Thoracic aorta (tissue), 2 donors: ENCODE measurements around the gene PCBP3. TPM values are rescaled to one million over a fixed set of nuclear protein-coding genes. Genes with fewer than 3 reads are reported as not detected.

Experiments
- ATAC-seq: fragments of 150-250 bp; one replicate; pipeline ENCODE4 v1.8.0; 2017; ENCODE audit warnings: low read depth; ENCODE audit not compliant: insufficient number of reproducible peaks, low FRiP score
- DNase-seq: peaks from one replicate; pipeline ENCODE4 v3.0.0-alpha.2; 2020; ENCODE audit warnings: low spot score
- H3K27ac ChIP-seq, 2 donors: fragments of 200-600 bp; sonication (generic); 1 replicate in 1 of 2; 2 replicates in 1 of 2; pipeline ENCODE4 v1.5.1; 2016; ENCODE audit warnings: mild to moderate bottlenecking in 2 of 2, moderate library complexity in 2 of 2
- H3K27me3 ChIP-seq: fragments of 200-600 bp; sonication (generic); replicated peaks from 2 replicates; pipeline ENCODE4 v1.6.0; 2016; ENCODE audit warnings: mild to moderate bottlenecking; ENCODE audit not compliant: insufficient read depth
- H3K36me3 ChIP-seq: fragments of 200-600 bp; sonication (generic); one replicate; pipeline ENCODE4 v1.5.1; 2016
- H3K4me1 ChIP-seq, 2 donors: fragments of 200-600 bp; sonication (generic); 1 replicate in 1 of 2; 2 replicates in 1 of 2; pipeline versions ENCODE4 v1.5.1 to v1.6.0; 2016; ENCODE audit warnings: low read depth in 2 of 2, mild to moderate bottlenecking in 1 of 2; ENCODE audit not compliant: control insufficient read depth in 1 of 2
- H3K4me3 ChIP-seq: fragments of 200-600 bp; sonication (generic); 2 replicates; pipeline ENCODE4 v1.5.1; 2016; ENCODE audit warnings: mild to moderate bottlenecking
- H3K9me3 ChIP-seq: fragments of 200-600 bp; sonication (generic); 2 replicates; pipeline ENCODE4 v1.5.1; 2016
- total RNA-seq, 2 donors: library from RNA; depleted of rRNA; stranded (reverse); fragments of >200 nt; gene quantifications; one replicate each; pipeline versions ENCODE4 v1.1.0 to v1.2.3, GENCODE V29; 2016
- TF ChIP-seq, protein P1 (sequence below): fragments of 200-600 bp; sonication (generic); IDR thresholded peaks from one replicate; pipeline ENCODE4 v1.5.1; 2019; ENCODE audit warnings: antibody characterized with exemption

Gene PCBP3
- total RNA-seq, 2 donors from 2014 or later = 4.5 to 28.4 TPM

DNA sequence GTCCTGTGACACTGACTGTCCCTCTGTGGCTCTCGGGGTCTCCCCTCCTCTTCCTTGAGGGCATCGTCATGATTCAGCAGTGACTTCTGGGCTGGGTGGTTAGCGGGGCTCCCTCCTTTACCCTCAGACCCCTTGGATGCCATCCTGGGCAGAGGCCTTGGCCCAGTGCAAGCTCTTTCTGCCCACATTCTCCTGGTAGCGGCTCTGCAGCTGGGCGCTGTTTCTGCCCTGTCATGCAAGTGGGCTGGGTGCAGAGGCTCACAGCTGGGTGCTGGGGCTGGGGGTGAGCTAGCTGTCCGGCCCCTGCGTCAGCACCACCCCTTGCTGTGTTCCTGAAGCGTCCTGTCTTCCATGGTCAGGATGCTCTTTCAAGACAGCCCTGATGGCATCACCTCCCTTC lies 158.5 kb downstream of the PCBP3 start:
- Histone ChIP-seq H3K4me1 (no peaks in the 10 kb centered on the region), H3K27ac (no peak overlapping the region), H3K9me3 (no peaks in the 10 kb centered on the region), H3K27me3 (no peaks in the 10 kb centered on the region), H3K4me3 (no peak overlapping the region), H3K36me3 (no peaks in the 10 kb centered on the region)
- no peak for ATAC-seq
- TF ChIP-seq, protein P1, sequence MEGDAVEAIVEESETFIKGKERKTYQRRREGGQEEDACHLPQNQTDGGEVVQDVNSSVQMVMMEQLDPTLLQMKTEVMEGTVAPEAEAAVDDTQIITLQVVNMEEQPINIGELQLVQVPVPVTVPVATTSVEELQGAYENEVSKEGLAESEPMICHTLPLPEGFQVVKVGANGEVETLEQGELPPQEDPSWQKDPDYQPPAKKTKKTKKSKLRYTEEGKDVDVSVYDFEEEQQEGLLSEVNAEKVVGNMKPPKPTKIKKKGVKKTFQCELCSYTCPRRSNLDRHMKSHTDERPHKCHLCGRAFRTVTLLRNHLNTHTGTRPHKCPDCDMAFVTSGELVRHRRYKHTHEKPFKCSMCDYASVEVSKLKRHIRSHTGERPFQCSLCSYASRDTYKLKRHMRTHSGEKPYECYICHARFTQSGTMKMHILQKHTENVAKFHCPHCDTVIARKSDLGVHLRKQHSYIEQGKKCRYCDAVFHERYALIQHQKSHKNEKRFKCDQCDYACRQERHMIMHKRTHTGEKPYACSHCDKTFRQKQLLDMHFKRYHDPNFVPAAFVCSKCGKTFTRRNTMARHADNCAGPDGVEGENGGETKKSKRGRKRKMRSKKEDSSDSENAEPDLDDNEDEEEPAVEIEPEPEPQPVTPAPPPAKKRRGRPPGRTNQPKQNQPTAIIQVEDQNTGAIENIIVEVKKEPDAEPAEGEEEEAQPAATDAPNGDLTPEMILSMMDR = no peak
- DNase-seq = no peak

DNA sequence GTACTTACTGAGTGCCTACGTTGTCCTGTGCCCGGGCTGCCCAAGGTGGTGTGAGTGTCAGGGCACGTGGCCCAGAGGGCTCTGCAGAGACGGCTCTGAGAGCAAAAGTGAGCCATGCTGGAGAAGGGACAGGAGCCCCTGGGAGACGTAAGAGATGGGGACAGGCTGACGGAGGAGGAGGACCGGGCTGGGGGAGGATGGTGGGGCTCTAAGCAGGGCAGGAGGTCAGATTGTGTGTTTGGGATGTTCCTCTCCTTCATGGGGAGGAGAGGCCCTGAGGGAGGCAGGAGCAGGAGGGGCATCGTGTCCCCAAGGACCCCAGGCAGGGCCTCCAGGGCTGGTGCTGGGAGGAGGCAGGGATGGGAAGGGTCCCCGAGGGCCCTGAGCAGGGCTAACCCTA lies 158.9 kb downstream of the PCBP3 start:
- no peaks in the 10 kb centered on the region for H3K4me1 ChIP-seq
- TF ChIP-seq, protein P1 = no peak
- no peaks in the 10 kb centered on the region for H3K27me3 ChIP-seq
- H3K4me3 ChIP-seq = no peak overlapping the region
- no peak overlapping the region for H3K27ac ChIP-seq
- DNase-seq = no peak
- no peaks in the 10 kb centered on the region for H3K9me3 ChIP-seq
- ATAC-seq = no peak
- H3K36me3 ChIP-seq = no peaks in the 10 kb centered on the region

DNA sequence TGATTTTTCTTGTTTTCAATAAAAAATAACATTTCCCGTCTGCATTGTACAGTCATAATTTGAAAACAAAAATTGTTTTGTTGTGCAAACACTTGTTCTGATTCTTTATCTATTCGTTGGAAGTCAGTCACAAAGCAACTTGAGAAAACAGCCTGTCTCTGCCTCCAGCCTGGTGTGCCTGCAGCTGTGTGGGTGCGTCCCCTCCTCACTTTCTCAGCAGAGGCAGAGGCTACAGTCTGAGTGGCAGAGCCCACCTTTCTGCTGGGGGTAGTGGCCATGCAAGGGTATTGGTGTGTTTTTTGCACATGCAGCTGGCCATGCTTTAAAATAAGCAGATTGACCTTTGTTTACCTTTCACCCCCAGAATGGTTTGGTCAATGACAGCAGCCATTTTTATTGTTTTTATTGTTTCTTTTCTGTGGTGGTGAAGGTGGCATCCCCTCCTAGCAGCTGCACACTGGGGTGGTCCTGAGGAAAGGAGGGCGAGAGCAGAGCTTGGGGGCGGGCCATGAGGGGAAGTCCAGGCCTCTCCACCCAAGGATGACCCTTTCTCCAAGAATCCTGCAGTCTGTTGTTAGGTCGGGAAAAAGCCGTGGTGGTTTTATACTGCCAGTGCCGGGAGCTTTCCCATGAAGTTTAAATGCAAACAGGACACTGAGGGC lies 159.6 kb downstream of the PCBP3 start:
- ATAC-seq (no peak), DNase-seq (no peak)
- H3K27ac ChIP-seq = no peak overlapping the region
- TF ChIP-seq, protein P1 = no peak
- no peaks in the 10 kb centered on the region for H3K27me3 ChIP-seq
- no peak overlapping the region for H3K4me3 ChIP-seq
- no peaks in the 10 kb centered on the region for H3K9me3 ChIP-seq
- no peaks in the 10 kb centered on the region for H3K4me1 ChIP-seq
- no peaks in the 10 kb centered on the region for H3K36me3 ChIP-seq

DNA sequence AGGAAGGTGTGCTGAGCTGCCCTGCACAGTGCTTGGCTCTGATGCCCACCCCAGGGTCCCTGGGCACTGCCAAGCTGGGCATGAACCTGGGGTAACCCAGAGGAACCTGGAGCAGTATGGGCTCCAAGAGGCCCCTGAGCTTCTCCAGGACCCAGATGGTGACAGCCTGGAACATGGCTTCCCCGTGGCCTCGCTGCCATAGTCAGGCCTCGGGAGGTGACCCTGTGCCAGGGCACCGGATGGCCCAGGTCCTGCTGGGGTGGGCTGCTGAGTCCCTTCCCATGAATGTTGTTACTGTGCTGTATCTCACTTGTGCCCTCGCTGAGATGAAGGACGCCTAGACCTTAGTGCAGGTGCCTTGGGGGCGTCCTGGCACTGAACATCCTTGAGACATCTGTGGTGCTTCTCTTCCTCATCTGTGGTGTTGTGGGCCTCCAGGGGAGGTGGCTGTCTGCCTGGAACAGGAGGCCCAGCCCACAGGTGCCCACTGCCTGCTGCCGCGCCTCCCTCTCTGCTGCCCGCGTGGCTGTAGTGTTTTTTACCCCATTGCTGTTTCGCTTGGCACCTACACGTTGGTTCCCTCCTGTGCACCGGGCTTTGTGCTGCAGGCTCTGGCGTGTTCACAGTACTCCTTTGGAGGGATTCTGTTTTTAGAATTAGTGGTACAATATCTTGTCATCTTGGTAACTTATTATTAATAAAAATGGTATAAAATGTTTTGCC lies 160.3 kb downstream of the PCBP3 start:
- H3K36me3 ChIP-seq = no peaks in the 10 kb centered on the region
- no peak overlapping the region for H3K27ac ChIP-seq
- ATAC-seq (no peak), DNase-seq (no peak)
- TF ChIP-seq, protein P1 = no peak
- no peak overlapping the region for H3K4me3 ChIP-seq
- H3K27me3 ChIP-seq = no peaks in the 10 kb centered on the region
- no peaks in the 10 kb centered on the region for H3K4me1 ChIP-seq
- no peaks in the 10 kb centered on the region for H3K9me3 ChIP-seq

DNA sequence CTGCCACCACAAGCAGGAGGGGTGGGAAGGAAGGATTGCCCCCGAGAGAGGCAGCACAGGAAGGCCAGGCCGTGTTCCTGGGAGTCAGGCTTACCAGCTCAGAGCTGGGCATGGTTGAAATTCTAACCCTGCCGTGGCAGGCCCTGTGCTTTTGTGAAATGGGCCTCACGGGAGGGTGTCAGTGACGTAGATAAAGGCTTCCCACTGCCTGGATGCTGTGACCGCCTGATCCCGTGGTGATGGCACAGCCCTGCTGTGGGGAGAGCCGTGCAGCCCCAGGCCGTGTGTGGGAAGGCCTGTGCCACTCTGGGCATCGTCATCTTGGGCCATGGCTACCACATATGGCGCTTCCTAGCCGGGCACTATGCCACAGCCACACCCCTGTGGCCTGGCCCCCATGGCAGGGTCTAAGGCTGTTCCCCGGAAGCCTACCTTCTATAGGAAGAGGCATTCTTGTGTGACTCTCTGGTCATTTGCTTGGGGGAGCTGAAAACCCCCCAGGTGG lies 161.3 kb downstream of the PCBP3 start:
- Histone ChIP-seq H3K36me3 (no peaks in the 10 kb centered on the region), H3K9me3 (no peaks in the 10 kb centered on the region), H3K4me3 (no peak overlapping the region), H3K27me3 (no peaks in the 10 kb centered on the region), H3K27ac (no peak overlapping the region), H3K4me1 (no peaks in the 10 kb centered on the region)
- ATAC-seq = no peak
- no peak for DNase-seq
- TF ChIP-seq, protein P1 = no peak
